Karpas-422 (cell line): ENCODE data around the gene CELSR1. TPM values are rescaled to one million over a fixed set of nuclear protein-coding genes. Genes with fewer than 3 reads are reported as not detected.

Source experiments
- DNase-seq: peaks from one replicate; pipeline ENCODE4 v3.0.0-alpha.2; 2015
- H2AFZ ChIP-seq: fragments of 200-600 bp; sonication (generic); 2 replicates; pipeline ENCODE4 v1.6.1; 2014; ENCODE audit warnings: antibody characterized with exemption, low read length, mixed read lengths
- H3K27ac ChIP-seq: fragments of 200-600 bp; sonication (generic); 2 replicates; pipeline ENCODE4 v1.5.1; 2014; ENCODE audit warnings: mild to moderate bottlenecking, low read length, moderate library complexity
- H3K27me3 ChIP-seq: fragments of 200-600 bp; sonication (generic); 2 replicates; pipeline ENCODE4 v1.6.1; 2014; ENCODE audit warnings: low read length, mixed read lengths
- H3K36me3 ChIP-seq: fragments of 200-600 bp; sonication (generic); 2 replicates; pipeline ENCODE4 v1.6.1; 2014; ENCODE audit warnings: low read length, mixed read lengths; ENCODE audit not compliant: insufficient read depth
- H3K4me1 ChIP-seq: fragments of 200-600 bp; sonication (generic); 2 replicates; pipeline ENCODE4 v1.6.1; 2014; ENCODE audit warnings: mild to moderate bottlenecking, low read length, mixed read lengths
- H3K4me2 ChIP-seq: fragments of 200-600 bp; sonication (generic); 2 replicates; pipeline ENCODE4 v1.6.1; 2014; ENCODE audit warnings: low read length, low read depth, mild to moderate bottlenecking; ENCODE audit not compliant: poor library complexity, severe bottlenecking
- H3K4me3 ChIP-seq: fragments of 200-600 bp; sonication (generic); 2 replicates; pipeline ENCODE4 v1.5.1; 2014; ENCODE audit warnings: mild to moderate bottlenecking, antibody characterized with exemption, low read length, mixed read lengths
- H3K79me2 ChIP-seq: fragments of 200-600 bp; sonication (generic); 2 replicates; pipeline ENCODE4 v1.6.1; 2014; ENCODE audit warnings: mild to moderate bottlenecking, low read length, mixed read lengths
- H3K9ac ChIP-seq: fragments of 200-600 bp; sonication (generic); 2 replicates; pipeline ENCODE4 v1.6.0; 2014; ENCODE audit warnings: low read length
- H3K9me2 ChIP-seq: fragments of 200-600 bp; sonication (generic), shearing (Covaris generic); replicated peaks from 2 replicates; pipeline ENCODE4 v1.6.0; 2014; ENCODE audit warnings: mild to moderate bottlenecking, low read length, moderate library complexity; ENCODE audit not compliant: insufficient read depth
- H3K9me3 ChIP-seq: fragments of 300-700, 200-600 bp; sonication (generic); 2 replicates; pipeline ENCODE4 v1.6.1; 2014; ENCODE audit warnings: low read length, mixed read lengths
- H4K20me1 ChIP-seq: fragments of 200-600 bp; sonication (generic); 2 replicates; pipeline ENCODE4 v1.6.1; 2014; ENCODE audit warnings: mild to moderate bottlenecking, antibody characterized with exemption, low read length, low read depth; ENCODE audit not compliant: insufficient read depth
- total RNA-seq: library from RNA; depleted of rRNA; stranded (reverse); fragments of >200 nt; shearing (Covaris generic); gene quantifications from 2 replicates; pipeline ENCODE4 v1.2.3, GENCODE V29; 2014; ENCODE audit warnings: low replicate concordance

The CELSR1 gene
- total RNA-seq, 1 experiment from 2014 or later, result 0.11 TPM

DNA sequence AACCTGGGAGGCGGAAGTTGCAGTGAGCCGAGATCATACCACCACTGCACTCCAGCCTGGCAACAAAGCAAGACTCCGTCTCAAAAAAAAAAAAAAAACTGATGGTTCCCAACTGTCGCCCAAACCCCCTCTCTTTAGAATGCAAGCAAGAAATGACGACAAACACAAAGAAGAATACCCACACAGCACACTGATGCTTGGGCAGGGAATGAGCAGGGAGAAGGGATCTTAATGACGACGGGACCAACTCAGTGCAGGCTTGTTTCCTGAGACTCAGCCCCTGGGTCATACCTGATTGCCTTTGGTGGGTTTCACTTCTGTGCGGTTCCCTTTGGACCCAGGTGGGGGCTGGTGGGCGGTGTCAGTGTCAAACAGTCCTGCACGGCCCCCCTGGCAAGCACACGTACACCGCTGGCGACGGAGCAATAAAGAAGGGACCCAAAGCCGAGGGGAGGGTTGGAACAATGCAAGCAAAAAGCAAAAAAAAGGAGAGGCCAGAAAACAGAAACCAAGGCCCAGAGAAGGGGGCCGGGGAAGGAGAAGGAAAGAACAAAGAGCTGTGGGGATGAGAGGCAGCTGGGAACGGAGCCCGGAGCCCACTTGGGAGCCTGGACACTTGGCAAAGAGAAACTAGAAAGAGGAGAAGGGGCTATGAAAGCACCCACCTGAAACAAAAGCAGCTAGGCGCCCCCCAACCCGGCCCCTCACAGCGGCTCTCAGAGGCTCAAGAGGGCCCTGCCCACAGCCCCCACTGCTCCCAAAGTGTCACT lies 99.6 kb downstream of the CELSR1 start:
- Histone ChIP-seq H4K20me1 (no peaks in the 10 kb centered on the region), H3K36me3 (no peaks in the 10 kb centered on the region), H3K4me3 (no peak overlapping the region), H2AFZ (no peak overlapping the region), H3K9me2 (no peaks in the 10 kb centered on the region), H3K27me3 (no peaks in the 10 kb centered on the region), H3K4me2 (no peak overlapping the region), H3K9ac (no peak overlapping the region), H3K27ac (no peak overlapping the region), H3K4me1 (peaks cover 4% of the 10 kb centered on the region), H3K9me3 (no peaks in the 10 kb centered on the region), H3K79me2 (no peaks in the 10 kb centered on the region)
- DNase-seq, result no peak

DNA sequence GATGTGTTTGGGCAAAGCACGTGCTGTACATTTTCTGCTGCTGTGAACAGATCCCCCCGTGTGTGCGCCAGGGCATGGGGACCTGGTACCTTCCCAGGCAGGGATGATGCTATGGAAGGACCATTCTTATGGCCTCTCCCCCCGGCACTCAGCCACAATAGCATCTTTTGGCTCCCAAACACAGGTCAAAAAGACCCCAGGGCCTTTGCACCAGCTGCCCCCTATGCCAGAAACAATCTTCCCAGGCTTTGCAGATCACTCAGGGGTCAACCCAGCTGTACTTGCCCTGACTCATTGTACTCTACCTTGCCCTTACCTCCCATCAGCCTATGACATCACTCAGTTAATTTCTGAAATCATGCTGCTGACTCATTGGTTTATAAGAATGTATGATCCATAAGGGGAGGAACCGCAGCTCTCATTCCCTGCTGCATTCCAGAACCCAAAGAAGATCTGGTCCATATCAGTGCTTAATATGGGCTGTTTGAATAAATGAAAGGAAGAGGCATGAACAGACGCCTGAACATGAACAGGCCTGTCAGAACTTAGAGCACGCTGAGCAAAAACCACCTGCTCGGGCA lies 100.7 kb downstream of the CELSR1 start:
- no peak overlapping the region for H3K4me3 ChIP-seq
- no peaks in the 10 kb centered on the region for H3K27me3 ChIP-seq
- no peaks in the 10 kb centered on the region for H3K9me3 ChIP-seq
- no peak overlapping the region for H3K9ac ChIP-seq
- H3K79me2 ChIP-seq, result no peaks in the 10 kb centered on the region
- DNase-seq, result no peak
- no peaks in the 10 kb centered on the region for H3K36me3 ChIP-seq
- no peak overlapping the region for H3K27ac ChIP-seq
- H4K20me1 ChIP-seq, result no peaks in the 10 kb centered on the region
- H3K4me1 ChIP-seq, result peaks cover 13% of the 10 kb centered on the region
- no peaks in the 10 kb centered on the region for H3K9me2 ChIP-seq
- no peak overlapping the region for H3K4me2 ChIP-seq
- H2AFZ ChIP-seq, result no peak overlapping the region

DNA sequence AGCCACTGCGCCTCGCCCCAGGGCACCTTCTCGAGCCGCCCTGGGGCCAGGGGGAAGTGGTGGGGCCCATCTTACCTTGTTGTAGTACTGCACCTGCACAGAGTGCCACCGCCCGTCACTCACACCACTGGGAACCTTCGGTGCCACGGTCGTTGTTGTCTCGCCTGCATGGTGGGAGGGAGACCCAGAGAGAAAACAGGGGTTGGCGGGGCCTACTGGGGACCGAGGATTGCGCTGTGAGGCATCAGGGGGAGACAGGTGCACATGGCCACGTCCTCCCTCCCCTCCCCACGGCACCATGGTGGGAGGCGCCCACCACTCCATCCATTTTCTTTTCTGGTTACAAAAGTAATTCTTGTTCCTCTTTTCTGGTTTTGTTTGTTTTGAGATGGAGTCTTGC lies 104.1 kb downstream of the CELSR1 start:
- Histone ChIP-seq H3K36me3 (no peaks in the 10 kb centered on the region), H3K9me3 (no peaks in the 10 kb centered on the region), H3K9me2 (no peaks in the 10 kb centered on the region), H3K79me2 (no peaks in the 10 kb centered on the region), H3K4me1 (peaks cover 13% of the 10 kb centered on the region), H2AFZ (0 out of 2 replicates have a peak overlapping the region, but pooled peaks have one; percentile 28), H4K20me1 (no peaks in the 10 kb centered on the region), H3K4me3 (no peak overlapping the region), H3K27me3 (no peaks in the 10 kb centered on the region), H3K27ac (no peak overlapping the region), H3K4me2 (peak overlapping the region; percentile 29), H3K9ac (no peak overlapping the region)
- no peak for DNase-seq

- Histone ChIP-seq H3K27ac (no peak overlapping the region), H2AFZ (peak overlapping the region; percentile 72; the same call in 1 of the 2 replicates), H3K9ac (peak overlapping the region; percentile 58), H3K27me3 (no peaks in the 10 kb centered on the region), H3K9me2 (no peaks in the 10 kb centered on the region), H3K79me2 (no peaks in the 10 kb centered on the region), H3K4me2 (peak overlapping the region; percentile 64), H3K4me1 (peaks cover 13% of the 10 kb centered on the region), H3K4me3 (peak overlapping the region; percentile 63), H3K9me3 (no peaks in the 10 kb centered on the region), H3K36me3 (no peaks in the 10 kb centered on the region), H4K20me1 (no peaks in the 10 kb centered on the region)
- DNase-seq, result no peak
Measured at GRCh38 chr22:46432164-46433068, 105.0 kb downstream of the CELSR1 start.

DNA sequence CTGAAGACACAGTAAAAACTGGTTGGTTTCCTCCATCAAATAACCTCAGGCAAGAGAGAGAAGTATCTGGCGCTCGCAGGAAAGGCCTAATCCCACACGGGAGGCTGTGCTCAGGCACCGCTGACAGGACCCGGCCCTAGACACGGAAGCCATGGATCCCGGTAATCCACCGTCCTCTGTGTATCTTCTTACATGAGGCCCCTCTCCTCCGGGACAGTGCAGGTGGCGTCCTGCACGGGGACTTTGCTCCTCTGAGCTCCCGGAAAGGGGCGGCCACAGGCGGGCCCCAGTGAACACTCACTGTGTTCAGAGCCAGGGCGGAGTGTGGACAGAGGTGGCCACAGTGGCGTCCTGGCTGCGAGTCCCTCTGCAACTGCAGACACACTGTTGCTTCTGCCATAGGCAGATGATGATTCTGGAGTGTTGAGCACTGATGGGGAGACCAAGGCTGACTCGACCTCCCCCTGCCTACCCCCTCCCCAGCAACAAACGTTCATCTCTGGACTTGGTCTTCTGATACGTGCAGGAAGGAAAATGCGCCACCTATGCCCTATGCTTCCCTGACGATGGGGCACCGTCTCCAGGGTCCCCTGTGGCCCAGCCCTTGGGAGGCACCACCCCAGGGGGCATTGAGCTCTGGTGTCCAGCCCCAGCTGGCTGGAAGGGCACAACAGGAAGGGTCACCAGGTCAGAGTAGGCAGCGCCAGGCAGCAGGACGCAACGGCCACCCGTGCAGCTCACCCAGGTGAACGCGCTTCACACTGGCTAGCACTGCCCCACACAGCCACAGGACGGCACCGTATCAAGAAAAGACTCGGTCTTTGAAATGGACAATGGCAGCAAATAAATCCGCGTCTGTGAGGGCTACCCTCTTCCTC lies 106.2 kb downstream of the CELSR1 start:
- Histone ChIP-seq H3K9me2 (no peaks in the 10 kb centered on the region), H2AFZ (no peak overlapping the region), H3K9ac (no peak overlapping the region), H3K4me1 (peaks cover 13% of the 10 kb centered on the region), H3K4me3 (no peak overlapping the region), H4K20me1 (no peaks in the 10 kb centered on the region), H3K27me3 (no peaks in the 10 kb centered on the region), H3K27ac (no peak overlapping the region), H3K4me2 (no peak overlapping the region), H3K79me2 (no peaks in the 10 kb centered on the region), H3K9me3 (no peaks in the 10 kb centered on the region), H3K36me3 (no peaks in the 10 kb centered on the region)
- DNase-seq, result no peak

GRCh38 chr22:46429325-46429853 lies 108.0 kb downstream of the CELSR1 start:
- H3K36me3 ChIP-seq, result no peaks in the 10 kb centered on the region
- no peaks in the 10 kb centered on the region for H4K20me1 ChIP-seq
- H3K79me2 ChIP-seq, result no peaks in the 10 kb centered on the region
- no peak overlapping the region for H3K9ac ChIP-seq
- H2AFZ ChIP-seq, result no peak overlapping the region
- H3K27me3 ChIP-seq, result no peaks in the 10 kb centered on the region
- no peak for DNase-seq
- H3K9me3 ChIP-seq, result no peaks in the 10 kb centered on the region
- no peak overlapping the region for H3K27ac ChIP-seq
- peaks cover 13% of the 10 kb centered on the region for H3K4me1 ChIP-seq
- no peaks in the 10 kb centered on the region for H3K9me2 ChIP-seq
- no peak overlapping the region for H3K4me3 ChIP-seq
- H3K4me2 ChIP-seq, result no peak overlapping the region

- no peaks in the 10 kb centered on the region for H3K9me3 ChIP-seq
- H3K4me1 ChIP-seq, result peaks cover 13% of the 10 kb centered on the region
- no peak overlapping the region for H3K9ac ChIP-seq
- H3K79me2 ChIP-seq, result no peaks in the 10 kb centered on the region
- no peaks in the 10 kb centered on the region for H3K36me3 ChIP-seq
- no peak overlapping the region for H2AFZ ChIP-seq
- no peaks in the 10 kb centered on the region for H3K9me2 ChIP-seq
- no peak overlapping the region for H3K4me2 ChIP-seq
- DNase-seq, result no peak
- H3K4me3 ChIP-seq, result no peak overlapping the region
- H3K27me3 ChIP-seq, result no peaks in the 10 kb centered on the region
- H4K20me1 ChIP-seq, result no peaks in the 10 kb centered on the region
- H3K27ac ChIP-seq, result no peak overlapping the region
Measured at GRCh38 chr22:46428602-46429324, 108.7 kb downstream of the CELSR1 start.
